Activated CD8-positive, alpha-beta memory T cell treated with anti-CD3 and anti-CD28 coated beads, Interleukin-2, amount 50 U/mL, for 48 hours (primary cell): ENCODE measurements around the gene MGST2.
"Not testable (repeated sequence)": the region's sequence is repeated elsewhere in the genome, so short reads cannot be mapped to it uniquely, and the experiment has no call there.

ENCODE experiments used
- DNase-seq: peaks from one replicate; pipeline ENCODE4 v3.0.0-alpha.2; 2020

Gene MGST2

DNA sequence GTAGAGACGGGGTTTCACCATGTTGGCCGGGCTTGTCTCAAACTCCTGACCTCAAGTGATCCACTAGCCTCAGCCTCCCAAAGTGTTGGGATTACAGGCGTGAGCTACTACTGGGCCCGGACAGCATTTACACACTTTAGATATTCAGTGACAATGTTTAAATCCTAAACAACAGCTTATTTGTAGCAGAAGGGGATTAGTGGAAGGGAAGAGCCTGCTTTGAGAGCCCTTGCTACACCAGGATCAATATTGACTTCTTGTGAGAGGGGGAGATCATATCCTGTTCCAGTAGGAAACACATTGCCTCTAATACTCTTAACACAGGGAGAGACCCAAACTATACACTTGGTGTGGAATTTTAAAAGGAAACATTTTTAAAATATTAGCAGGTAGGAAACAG lies 7.1 kb downstream of the MGST2 start:
- DNase-seq: no peak

DNA sequence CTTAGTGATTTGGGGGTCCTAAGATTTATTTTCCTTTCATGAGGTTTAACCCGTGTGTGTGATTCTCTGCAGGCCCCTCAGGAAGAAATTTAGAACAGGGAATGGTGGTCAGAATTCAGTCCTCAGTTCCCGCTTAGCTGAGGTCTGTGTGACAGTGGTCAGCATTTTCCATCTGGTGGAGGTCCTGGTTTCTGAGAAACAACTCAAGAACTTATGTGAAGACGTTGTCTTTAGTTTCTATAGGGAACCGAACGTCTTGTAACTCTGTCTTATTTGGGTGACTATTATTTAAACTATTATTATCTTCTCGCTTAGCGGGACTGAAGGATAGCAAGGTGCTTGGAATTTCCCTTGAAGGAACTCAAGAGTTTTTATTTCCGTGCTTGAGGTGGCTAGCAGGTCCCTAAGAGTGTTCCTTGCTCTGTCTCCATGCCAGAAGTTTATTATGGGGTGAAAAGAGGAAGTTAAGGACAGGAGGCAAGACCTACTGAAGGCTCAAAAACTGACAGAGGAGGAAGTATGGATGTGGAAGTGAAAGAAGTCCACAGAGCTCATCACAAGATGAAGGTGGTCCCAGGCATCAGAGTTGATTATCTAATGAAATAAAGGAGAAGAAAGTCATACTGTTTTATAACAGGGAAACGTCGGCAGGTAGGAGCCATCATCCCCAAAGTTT lies 9.4 kb downstream of the MGST2 start:
- no peak for DNase-seq

DNA sequence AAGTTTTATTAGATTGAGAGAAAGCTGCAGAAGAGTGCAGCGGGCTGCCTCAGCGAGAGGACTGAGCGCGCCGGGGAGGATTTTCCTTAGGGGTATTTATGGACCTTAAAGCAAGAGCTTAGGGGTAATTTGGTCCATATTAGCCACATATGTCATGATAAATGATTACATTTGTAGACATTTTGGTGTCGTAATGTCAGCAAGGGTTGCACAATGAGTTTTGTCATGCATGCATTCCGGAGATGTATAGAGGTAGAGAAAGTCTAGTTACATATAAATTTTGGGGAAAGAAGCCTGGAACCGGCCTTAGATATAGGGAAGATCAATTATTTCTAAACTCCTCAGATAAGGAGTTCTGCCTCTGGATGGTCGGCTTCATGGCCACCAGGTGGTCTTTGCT lies 10.0 kb downstream of the MGST2 start:
- DNase-seq: no peak

DNA sequence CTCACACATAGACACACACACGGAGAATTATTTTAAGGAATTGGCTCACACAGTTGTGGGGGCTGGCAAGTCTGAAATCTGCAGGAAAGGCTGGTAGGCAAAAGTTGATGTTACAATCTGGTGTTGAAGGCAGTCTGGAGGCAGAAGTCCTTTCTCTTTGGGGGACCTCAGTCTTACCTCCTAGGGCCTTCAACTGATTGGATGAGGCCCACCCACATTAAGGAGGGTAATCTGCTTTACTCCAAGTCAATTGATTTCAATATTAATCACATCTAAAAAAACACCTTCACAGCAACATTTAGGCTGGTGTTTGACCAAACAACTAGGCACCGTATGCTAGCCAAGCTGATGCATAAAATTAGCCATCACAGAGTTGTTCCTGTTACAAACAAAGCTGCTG lies 10.7 kb downstream of the MGST2 start:
- no peak for DNase-seq

DNA sequence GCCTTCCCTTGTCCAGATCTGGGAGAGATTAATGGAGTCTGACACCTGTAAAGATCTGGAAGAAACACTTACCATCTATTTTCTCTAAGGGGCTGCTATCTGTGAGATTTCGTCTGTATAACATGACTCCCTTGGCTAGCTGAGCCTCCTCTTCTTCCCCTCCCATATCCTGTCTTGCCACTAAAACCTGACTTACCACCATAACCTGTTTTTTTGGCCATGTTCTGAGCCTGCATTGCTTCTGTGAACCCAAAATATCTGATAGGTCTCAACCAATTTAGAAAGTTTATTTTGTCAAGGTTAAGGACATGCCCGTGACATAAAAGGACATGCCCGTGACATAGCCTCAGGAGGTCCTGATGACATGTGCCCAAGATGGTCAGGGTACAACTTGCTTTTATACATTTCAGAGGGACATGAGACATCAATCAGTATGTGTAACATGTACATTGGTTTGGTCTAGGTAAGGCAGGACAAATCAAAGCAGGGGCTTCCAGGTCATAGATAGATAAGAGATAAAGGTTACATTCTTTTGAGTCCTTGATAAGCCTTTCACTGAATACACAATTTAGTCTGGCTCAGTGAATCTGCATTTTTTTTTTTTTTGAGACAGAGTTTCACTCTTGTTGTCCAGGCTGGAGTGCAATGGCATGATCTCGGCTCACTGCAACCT lies 11.4 kb downstream of the MGST2 start:
- no peak for DNase-seq

DNA sequence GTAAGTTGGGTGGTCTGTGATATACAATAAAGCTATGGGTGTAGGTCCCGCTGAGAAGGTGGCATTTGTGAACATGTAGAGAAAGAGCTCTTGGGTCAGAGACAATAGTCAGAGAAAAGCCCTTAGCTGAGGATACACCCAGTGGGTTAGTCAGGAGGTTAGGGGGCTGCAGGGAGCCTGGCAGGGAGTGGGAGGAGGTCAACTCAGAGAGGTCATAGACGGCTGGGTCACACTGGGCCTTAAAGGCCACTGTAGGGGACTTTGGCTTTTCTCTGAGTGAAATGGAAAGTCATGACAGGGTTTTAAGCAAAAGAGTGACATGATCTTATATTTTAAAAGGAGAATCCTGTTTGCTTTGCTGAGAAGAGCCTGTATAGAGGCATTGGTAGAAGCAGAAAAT lies 16.7 kb downstream of the MGST2 start:
- DNase-seq: no peak

DNA sequence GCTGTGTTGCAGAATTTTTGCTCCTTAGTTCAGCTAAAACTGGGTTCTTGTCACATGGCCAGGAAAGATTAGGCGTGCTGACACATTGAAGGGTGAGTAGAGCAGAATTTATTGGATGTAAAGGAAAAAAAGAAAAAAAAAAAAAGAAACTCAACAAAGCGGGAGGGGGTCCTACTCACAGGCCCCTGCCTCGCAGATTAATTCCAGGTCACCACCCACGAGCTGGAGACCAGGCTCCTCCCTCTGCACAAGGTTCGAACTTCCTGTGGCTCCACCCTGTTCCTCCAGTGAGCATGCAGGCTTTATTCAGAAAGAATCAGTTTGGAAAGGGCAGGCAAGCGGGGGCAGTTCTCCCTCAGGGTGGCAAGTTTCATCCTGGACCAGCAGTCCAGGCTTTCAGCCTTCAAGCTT lies 17.1 kb downstream of the MGST2 start:
- DNase-seq: no peak

DNA sequence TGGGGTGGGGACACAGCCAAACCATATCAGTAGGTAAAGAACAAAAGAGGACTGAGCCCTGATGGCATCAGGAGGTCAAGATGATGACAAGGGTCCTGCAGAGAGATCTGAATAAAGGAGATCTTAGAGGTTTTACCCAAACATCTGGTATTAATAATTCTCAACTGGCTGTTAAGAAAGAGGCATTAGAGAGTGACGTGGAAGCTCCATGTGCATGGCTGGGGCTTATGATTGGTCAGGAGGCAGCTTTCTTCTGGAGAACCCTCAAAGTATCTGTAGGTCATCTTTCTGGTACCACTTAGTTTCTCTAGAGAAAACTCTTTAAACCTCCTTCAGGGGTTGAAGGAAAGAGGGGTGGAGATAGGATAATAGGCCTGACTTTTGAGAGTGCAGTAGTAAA lies 18.7 kb downstream of the MGST2 start:
- no peak for DNase-seq

DNA sequence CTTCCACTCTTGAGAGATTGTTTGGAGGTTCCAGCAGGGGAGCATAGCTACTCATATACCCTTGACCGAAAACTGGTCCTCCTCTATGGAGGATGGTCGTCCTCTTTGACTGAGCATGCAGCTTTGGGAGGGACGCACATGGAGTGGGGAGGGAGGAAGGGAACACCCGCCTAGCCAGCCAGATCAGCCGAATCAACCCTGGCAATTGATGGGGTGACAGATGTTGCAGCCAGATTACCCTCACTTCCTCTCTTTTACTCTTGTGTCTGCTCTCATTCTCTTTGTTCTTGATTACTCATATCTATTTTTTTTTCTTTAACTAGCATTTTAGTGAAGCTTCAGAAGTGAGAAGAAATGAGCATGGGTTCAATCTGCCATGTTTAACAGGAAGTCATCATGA lies 19.6 kb downstream of the MGST2 start:
- no peak for DNase-seq

DNA sequence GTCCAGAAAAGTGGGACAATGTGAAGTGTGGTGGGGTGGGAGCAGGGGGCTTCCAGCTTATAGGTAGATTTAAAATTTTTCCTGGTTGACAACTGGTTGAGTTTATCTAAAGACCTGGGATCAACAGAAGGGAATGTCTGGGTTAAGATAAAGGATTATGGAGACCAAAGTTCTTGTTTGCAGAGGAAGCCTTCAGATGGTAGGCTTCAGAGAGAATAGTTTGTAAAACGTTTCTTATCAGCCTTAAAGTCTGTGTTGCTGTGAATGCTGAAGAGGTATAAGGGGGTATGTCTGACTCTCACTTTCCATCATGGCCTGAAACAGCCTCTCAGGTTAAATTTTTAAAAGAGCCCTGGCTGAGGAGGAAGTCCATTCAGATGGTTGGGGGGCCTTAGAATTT lies 20.5 kb downstream of the MGST2 start:
- DNase-seq: no peak

DNA sequence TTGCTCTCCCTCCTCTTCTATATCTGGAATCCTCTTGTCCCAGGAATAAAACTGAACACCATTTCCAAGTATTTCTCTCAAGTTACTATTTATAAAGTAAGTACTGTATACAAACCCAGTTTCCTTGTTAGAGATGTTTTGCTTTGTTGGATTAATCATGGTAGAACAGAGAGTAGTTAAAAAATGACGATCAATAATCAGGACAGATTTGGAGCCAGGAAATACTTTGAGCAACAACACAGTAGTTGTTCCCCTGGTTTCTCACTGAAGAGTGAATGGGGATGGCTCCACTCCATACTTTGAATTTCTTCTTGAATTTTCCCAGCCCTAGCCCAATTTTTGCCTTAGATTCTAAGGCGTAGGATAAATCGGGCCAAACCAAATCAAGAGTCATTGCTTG lies 21.4 kb downstream of the MGST2 start:
- DNase-seq: no peak

DNA sequence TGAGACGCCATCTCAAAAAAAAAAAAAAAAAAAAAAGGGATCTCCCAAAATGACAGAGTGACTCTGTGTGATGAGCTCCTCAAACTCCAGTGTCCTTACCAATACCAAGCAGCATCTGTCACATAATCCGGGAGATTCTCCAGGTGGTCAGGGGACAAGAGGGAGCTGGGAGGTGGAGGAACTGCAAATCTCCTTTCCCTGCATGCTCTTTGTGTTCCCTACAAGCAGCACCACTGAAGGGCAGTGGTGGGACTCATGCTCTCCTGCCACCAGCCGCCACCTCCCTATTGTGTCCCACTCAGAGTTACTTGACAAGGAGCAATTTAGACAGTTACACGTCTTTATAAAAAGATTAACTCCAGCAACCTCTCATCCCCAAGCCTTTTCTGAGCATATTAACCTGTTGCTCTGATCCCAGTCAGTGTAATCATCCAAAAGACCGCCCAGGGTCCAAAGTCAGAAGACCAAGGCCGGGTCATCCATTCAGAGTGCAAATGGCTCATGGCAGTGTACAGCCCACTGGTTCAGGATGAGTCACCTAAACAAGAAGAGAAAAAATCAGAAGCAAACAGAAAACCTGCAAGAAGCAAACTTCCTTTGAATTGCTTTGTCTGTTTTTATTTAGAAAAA lies 23.6 kb downstream of the MGST2 start:
- DNase-seq: no peak

DNA sequence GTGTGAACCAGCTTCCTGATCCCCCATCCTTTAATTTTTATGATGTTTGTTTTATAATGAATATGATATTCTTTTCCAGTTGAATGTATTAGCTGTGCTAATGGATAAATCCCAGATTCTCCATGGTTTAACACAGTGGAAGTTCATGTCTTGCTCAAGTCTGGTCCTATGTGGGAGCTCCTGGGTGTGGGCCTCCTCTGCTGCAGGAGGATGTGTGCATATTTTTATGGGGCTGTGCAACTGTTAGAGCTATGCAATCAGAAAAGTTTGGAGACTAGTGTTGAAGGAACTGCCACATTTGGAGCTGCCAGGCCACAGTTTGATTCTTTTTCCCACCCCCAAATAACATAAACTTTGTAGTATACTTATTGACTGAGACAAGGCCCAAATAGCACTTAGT lies 24.8 kb downstream of the MGST2 start:
- no peak for DNase-seq

DNA sequence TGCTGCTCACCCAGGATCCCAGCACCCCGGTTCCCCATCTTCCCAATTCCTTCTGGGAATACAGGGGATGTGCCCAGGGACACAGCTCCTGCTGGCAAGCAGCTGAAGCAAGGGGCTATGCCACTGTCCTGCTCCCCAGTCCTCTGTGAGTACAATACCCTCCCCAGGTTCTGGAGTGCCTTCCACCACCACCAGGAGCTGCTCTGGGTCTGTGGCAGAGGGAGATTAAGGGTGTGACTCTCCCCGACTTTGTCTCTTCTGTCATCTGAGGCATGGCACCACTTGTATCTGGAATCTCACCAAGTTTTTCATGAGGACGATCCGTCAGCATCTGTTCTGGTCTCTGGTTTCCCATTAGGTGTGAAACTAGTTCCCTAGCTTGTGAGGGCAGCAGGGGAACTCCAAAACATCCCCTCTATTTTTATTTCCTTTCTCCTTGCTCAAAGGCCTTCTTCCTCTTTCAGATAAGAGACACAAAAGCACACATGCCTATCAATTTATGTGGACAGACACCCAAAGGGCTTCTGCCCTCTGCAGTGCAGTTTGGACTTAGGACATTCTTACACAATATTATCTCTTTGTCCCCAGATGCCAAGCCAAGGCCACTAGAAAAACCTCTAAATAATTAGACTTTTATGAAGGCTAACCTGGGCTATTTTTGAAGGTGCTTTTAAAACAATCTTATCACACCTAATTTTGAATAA lies 26.8 kb downstream of the MGST2 start:
- DNase-seq: no peak

DNA sequence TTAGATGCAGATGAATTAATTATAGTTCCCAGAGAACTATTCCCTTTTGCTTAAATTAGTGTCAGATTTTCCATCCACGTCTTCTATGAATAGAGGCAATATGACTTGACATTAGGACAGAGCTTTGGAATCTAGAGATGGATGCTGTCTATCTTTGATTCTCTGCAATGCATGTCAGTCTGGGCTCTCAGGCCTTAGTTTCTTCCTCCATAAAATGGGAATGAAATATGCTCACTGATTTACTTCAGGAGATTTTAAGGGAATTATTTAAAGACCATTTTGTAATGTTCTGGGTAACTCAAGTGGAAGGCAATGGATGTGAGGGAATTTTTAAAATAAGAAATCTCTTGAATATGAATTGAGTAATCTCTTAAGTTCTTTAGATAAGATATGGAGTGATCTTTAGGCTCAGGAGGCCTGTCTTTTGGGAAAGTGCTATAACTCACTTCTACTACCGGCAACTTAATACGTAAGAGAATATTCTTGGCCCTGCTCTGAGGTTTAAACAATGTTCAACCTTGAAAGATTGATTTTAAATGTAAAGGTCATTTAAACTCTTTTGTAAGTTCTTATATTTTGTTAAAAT lies 29.0 kb downstream of the MGST2 start:
- no peak for DNase-seq

DNA sequence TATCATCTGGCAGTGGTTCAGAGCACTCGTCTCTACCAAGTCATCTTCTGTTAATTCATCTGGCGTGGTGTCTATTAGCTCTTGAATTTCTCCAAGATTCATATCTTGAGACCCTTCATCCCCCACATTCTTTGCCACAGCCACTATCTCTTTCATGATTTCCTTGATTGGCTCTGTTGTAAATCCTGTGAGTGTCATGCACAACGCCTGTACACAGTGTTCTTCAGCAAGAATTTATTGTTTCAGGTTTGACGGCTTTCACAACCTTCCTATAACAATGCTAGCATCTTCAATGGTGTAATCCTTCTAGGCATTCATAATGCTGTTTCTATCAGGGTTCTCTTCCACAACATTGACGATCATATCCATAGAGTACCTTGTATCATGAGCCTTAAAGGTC lies 30.9 kb downstream of the MGST2 start:
- DNase-seq: no peak

DNA sequence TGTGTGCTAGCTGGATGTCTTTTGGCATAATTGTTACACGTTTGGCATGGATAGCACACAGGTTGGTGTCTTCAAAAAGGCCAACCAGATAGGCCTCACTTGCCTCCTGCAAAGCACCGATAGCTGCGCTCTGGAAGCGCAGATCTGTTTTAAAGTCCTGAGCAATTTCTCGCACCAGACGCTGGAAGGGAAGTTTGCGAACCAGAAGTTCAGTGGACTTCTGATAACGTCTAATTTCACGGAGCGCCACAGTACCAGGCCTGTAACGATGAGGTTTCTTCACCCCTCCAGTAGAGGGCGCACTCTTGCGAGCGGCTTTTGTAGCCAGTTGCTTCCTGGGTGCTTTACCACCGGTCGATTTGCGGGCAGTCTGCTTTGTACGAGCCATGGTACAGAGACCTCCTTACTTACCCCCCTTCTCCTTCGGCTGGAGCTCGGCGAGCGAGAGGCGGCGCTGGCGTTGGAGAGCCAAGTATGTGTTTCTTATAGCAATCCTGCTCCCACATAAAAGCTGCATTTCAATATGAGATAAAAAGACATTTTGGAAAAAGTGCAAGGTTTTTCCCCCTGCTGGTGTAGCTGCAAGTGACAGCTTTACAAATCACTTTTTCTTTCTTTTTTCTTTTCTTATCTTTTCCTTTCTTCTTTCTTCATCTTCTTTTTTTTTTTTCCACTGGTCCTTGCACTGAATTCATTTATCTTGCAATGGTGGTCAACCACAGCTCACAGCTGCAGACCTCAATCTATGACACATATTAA lies 32.7 kb downstream of the MGST2 start:
- not testable (repeated sequence) for DNase-seq

DNA sequence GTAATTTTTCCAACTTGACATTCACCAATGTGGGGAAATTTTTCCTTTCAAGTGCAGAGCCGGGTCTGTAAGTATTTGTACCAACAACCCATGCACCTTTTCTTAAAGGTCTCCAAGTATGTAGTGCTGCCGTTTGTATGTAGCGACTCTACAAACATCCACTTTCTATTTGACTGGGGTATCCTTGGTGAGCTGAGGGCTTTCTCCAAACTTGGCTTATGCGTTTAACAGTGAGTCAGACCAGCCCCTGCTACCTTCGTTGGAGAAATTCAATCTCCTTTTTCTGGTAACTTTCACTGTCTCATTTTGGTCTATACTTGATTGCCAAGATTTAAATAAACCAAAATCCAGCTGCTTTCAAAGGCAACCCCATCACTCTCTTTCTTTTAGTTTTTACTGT lies 34.9 kb downstream of the MGST2 start:
- no peak for DNase-seq

DNA sequence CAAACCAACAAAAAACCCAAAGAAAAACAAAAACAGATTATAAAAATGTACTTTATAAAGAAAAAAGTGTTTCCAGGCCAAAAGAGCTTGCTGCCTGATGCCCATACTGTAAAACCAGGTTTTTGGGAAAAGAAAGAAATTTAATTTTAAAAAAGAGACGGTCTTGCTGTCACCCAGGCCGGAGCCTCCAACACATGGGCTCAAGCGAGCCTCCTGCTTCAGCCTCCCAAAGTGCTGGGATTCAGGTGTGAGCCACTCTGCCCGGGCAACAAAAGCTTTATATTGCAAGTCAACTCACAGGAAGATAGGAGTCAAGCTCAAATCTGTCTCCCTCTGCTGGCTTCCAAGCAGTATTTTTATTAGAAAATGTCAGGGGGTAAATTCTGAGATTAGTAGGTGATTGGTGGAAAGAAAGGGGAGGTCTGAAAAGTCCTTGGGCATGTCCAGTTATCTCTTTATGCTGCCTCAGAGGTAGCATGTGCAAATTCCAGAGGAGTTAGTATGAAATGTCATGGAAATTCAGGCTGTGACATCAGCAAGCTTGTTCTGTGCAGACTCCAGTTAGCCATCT lies 39.4 kb downstream of the MGST2 start:
- DNase-seq: no peak

DNA sequence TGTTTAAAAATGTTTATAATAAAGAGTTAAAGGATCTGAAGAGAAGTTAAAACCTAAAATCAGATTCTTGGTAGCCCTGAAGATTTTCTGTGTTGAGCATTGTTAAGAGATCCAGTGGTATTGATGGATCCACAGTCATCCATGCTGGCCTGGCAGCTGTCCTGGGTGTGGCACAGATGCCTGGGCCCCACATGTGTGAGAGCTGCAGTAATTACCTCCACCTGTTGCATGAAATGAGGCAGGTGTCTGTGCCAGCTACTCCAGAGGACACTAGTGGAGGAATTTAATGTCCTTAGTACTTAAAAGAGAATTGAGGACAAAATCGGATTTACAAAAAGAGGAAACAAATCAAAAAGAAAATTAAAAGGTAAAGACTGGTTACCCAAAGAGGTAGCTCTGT lies 44.0 kb downstream of the MGST2 start:
- DNase-seq: no peak

DNA sequence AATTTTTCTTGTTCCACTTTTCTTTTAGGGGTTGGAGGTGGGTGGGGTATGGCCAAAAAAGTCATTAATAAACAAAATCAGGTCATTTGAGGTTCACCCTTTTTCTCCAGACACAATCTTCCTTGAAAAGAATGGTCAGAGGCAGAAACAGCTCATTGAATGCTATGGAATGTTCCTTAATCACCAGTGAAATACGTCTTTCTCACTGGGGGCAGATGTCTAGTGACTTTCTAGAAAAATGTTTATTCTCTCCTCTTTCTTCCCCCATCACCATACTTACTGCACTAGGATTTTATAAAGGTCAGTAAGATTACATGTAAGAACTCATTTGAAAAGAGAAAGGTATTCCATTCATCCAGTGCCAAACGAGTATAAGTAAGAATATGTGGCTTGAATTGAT lies 44.5 kb downstream of the MGST2 start:
- DNase-seq: no peak

DNA sequence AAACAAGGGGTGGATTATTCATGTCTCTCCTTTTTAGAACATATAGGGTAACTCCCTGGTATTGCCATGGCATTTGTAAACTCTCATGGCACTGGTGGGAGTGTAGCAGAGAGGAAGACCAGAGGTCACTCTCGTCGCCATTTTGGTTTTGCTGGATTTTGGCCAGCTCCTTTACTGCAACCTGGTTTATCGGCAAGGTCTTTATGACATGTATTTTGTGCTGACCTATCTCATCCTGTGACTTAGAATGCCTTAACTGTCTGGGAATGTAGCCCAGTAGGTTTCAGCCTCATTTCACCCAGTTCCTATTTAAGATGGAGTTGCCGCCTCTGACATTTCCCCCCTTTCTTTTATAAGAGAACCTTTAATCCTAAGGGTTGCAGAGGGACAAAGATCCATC lies 45.8 kb downstream of the MGST2 start:
- no peak for DNase-seq
